Measurements from ENCODE around the gene FAM200C. TPM values are rescaled to one million over a fixed set of nuclear protein-coding genes. Genes with fewer than 3 reads are reported as not detected.

The FAM200C gene
- total RNA-seq, 1 donor from 2014 or later: 3.2 TPM

DNA sequence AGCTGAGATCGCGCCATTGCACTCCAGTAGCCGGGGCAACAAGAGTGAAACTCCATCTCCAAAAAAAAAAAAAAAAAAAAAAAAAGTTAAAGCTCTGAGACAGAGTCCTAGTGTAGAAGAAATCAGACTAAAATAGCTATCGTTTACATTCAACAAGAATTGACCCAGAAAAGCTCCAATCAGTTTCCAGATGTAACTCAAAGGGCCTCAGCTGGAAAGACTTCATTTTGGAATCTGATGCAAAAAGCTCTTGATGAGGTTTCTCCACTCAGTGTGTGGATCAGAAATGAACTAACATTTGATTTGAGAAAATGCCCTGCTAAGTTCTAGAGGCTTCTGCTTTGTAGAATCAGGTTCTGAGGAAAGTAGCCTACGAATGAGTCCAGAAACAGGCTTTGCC lies 22.2 kb downstream of the FAM200C start:
- Mint-ChIP-seq H3K36me3 (ENCODE audit: low read depth, unreplicated experiment) (no peaks in the 10 kb centered on the region), H3K4me1 (ENCODE audit: unreplicated experiment) (peaks cover 12% of the 10 kb centered on the region)

GRCh38 chr5:160376416-160376815 lies 23.4 kb downstream of the FAM200C start:
- no peak for TF ChIP-seq CTCF (IDR thresholded peaks at IDR 0.05; ENCODE audit: unreplicated experiment)
- DNase-seq (ENCODE audit: low spot score): no peak
- Mint-ChIP-seq H3K4me3 (ENCODE audit: unreplicated experiment) (no peak overlapping the region), H3K27me3 (ENCODE audit: unreplicated experiment) (no peaks in the 10 kb centered on the region), H3K4me1 (ENCODE audit: unreplicated experiment) (peaks cover 15% of the 10 kb centered on the region), H3K9me3 (ENCODE audit: unreplicated experiment) (no peaks in the 10 kb centered on the region), H3K36me3 (ENCODE audit: low read depth, unreplicated experiment) (no peaks in the 10 kb centered on the region), H3K27ac (ENCODE audit: unreplicated experiment) (no peak overlapping the region)

More for the DNA sequence above, 22.2 kb downstream of the FAM200C start:
- TF ChIP-seq CTCF (IDR thresholded peaks at IDR 0.05; ENCODE audit: unreplicated experiment): no peak
- H3K9me3 Mint-ChIP-seq (ENCODE audit: unreplicated experiment): no peaks in the 10 kb centered on the region
- H3K27me3 Mint-ChIP-seq (ENCODE audit: unreplicated experiment): no peaks in the 10 kb centered on the region
- H3K4me3 Mint-ChIP-seq (ENCODE audit: unreplicated experiment): no peak overlapping the region
- no peak for DNase-seq (ENCODE audit: low spot score)
- no peak overlapping the region for H3K27ac Mint-ChIP-seq (ENCODE audit: unreplicated experiment)

- Mint-ChIP-seq H3K27me3 (ENCODE audit: unreplicated experiment) (peaks cover 3% of the 10 kb centered on the region), H3K36me3 (ENCODE audit: low read depth, unreplicated experiment) (peaks cover 6% of the 10 kb centered on the region), H3K27ac (ENCODE audit: unreplicated experiment) (no peak overlapping the region), H3K4me1 (ENCODE audit: unreplicated experiment) (peaks cover 18% of the 10 kb centered on the region), H3K9me3 (ENCODE audit: unreplicated experiment) (no peaks in the 10 kb centered on the region), H3K4me3 (ENCODE audit: unreplicated experiment) (no peak overlapping the region)
- DNase-seq (ENCODE audit: low spot score): no peak
- no peak for TF ChIP-seq CTCF (IDR thresholded peaks at IDR 0.05; ENCODE audit: unreplicated experiment)
Observed at GRCh38 chr5:160375701-160376100, 24.2 kb downstream of the FAM200C start.

GRCh38 chr5:160375166-160375565 lies 24.7 kb downstream of the FAM200C start:
- Mint-ChIP-seq H3K4me1 (ENCODE audit: unreplicated experiment) (peaks cover 18% of the 10 kb centered on the region), H3K4me3 (ENCODE audit: unreplicated experiment) (no peak overlapping the region), H3K9me3 (ENCODE audit: unreplicated experiment) (no peaks in the 10 kb centered on the region), H3K27me3 (ENCODE audit: unreplicated experiment) (peaks cover 5% of the 10 kb centered on the region), H3K36me3 (ENCODE audit: low read depth, unreplicated experiment) (peaks cover 7% of the 10 kb centered on the region), H3K27ac (ENCODE audit: unreplicated experiment) (no peak overlapping the region)
- DNase-seq (ENCODE audit: low spot score): no peak
- TF ChIP-seq CTCF (IDR thresholded peaks at IDR 0.05; ENCODE audit: unreplicated experiment): no peak

DNA sequence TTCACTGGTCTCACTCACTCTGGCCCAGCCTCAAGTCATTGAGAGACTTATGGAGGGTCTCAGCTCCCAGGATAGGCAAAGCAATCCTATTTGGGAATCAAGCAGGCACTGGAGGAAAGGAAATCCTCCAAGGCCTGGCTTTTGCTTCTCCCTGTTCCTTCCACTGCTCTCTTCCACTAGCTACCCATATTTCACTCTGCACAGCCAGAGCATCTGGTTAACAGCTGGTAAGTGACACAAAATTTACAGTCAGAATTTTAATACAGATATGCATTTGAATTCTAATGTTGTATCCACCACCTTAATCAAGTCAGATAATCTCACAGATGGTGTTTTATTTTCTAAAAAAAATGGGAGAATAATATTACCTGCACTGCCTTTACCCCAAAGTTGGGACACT lies 28.6 kb downstream of the FAM200C start:
- Mint-ChIP-seq H3K4me3 (ENCODE audit: unreplicated experiment) (peak overlapping the region; percentile 39), H3K27me3 (ENCODE audit: unreplicated experiment) (peaks cover 16% of the 10 kb centered on the region)

More for the DNA sequence above, 28.6 kb downstream of the FAM200C start:
- Mint-ChIP-seq H3K27ac (ENCODE audit: unreplicated experiment) (peak overlapping the region; percentile 20), H3K36me3 (ENCODE audit: low read depth, unreplicated experiment) (peaks cover 7% of the 10 kb centered on the region), H3K9me3 (ENCODE audit: unreplicated experiment) (no peaks in the 10 kb centered on the region), H3K4me1 (ENCODE audit: unreplicated experiment) (peaks cover 12% of the 10 kb centered on the region)
- no peak for DNase-seq (ENCODE audit: low spot score)
- TF ChIP-seq CTCF (IDR thresholded peaks at IDR 0.05; ENCODE audit: unreplicated experiment): no peak
